Smooth muscle cell (in vitro differentiated cells): ENCODE data around the gene BORCS6. TPM values are rescaled to one million over a fixed set of nuclear protein-coding genes. Genes with fewer than 3 reads are reported as not detected.

Source experiments
- DNase-seq: peaks from one replicate; lab custom pipeline; 2025; ENCODE audit not compliant: unreplicated experiment; lab: John Stamatoyannopoulos, UW
- H2AFZ ChIP-seq: fragments of 200-600 bp; sonication (generic); 2 replicates; pipeline ENCODE4 v1.6.0; 2016; ENCODE audit warnings: antibody characterized with exemption, low read depth, mild to moderate bottlenecking
- H3F3A ChIP-seq: fragments of 200-600 bp; sonication (generic); 2 replicates; pipeline ENCODE4 v1.6.0; 2017; ENCODE audit warnings: antibody characterized with exemption, low read depth
- H3K27ac ChIP-seq: fragments of 200-600 bp; sonication (generic); 2 replicates; pipeline ENCODE4 v1.5.1; 2016; ENCODE audit warnings: low read depth, mild to moderate bottlenecking
- H3K27me3 ChIP-seq: fragments of 200-600 bp; sonication (generic); 2 replicates; pipeline ENCODE4 v1.6.1; 2016; ENCODE audit warnings: low read depth, mild to moderate bottlenecking
- H3K36me3 ChIP-seq: fragments of 200-600 bp; sonication (generic); 2 replicates; pipeline ENCODE4 v1.5.1; 2016; ENCODE audit warnings: low read depth
- H3K4me1 ChIP-seq: fragments of 200-600 bp; sonication (generic); 2 replicates; pipeline ENCODE4 v1.5.1; 2016; ENCODE audit warnings: low read depth
- H3K4me2 ChIP-seq: fragments of 200-600 bp; sonication (generic); 2 replicates; pipeline ENCODE4 v1.6.0; 2016; ENCODE audit warnings: mild to moderate bottlenecking
- H3K4me3 ChIP-seq: fragments of 200-600 bp; sonication (generic); 2 replicates; pipeline ENCODE4 v1.5.1; 2016; ENCODE audit warnings: mild to moderate bottlenecking
- H3K79me2 ChIP-seq: fragments of 200-600 bp; sonication (generic); 2 replicates; pipeline ENCODE4 v1.6.0; 2016; ENCODE audit warnings: low read depth, mild to moderate bottlenecking
- H3K9ac ChIP-seq: fragments of 200-600 bp; sonication (generic); 2 replicates; pipeline ENCODE4 v1.6.0; 2016; ENCODE audit warnings: low read depth
- H3K9me3 ChIP-seq: fragments of 200-600 bp; sonication (generic); replicated peaks from 2 replicates; pipeline ENCODE4 v1.5.1; 2016; ENCODE audit warnings: low read depth
- H4K20me1 ChIP-seq: fragments of 200-600 bp; sonication (generic); 2 replicates; pipeline ENCODE4 v1.6.0; 2016; ENCODE audit warnings: low read depth
- CTCF ChIP-seq: fragments of 200-600 bp; sonication (generic); IDR thresholded peaks from 2 replicates; pipeline ENCODE4 v1.5.1; 2017; ENCODE audit warnings: borderline replicate concordance, mild to moderate bottlenecking, antibody characterized with exemption; ENCODE audit not compliant: insufficient read depth, poor library complexity, severe bottlenecking
- WGBS: methylation state at CpG from one replicate; pipeline ENCODE4 v1.1.7; 2016; ENCODE audit warnings: low lambda C conversion rate; 5-methylcytosine and 5-hydroxymethylcytosine counted together
- polyA plus RNA-seq: library from polyadenylated mRNA; unstranded; fragments of >200 nt; fragmentation: Nextera tagmentation; extraction: Ambion mirVana; gene quantifications from 2 replicates; pipeline ENCODE4 v1.2.1, GENCODE V29; 2016
- total RNA-seq: library from RNA; depleted of rRNA; stranded (reverse); fragments of >200 nt; gene quantifications from 2 replicates; pipeline ENCODE4 v1.2.3, GENCODE V29; 2014

Gene BORCS6
- total and polyA plus RNA-seq, 2 experiments from 2014 or later, result 3.2 to 6.3 TPM

DNA sequence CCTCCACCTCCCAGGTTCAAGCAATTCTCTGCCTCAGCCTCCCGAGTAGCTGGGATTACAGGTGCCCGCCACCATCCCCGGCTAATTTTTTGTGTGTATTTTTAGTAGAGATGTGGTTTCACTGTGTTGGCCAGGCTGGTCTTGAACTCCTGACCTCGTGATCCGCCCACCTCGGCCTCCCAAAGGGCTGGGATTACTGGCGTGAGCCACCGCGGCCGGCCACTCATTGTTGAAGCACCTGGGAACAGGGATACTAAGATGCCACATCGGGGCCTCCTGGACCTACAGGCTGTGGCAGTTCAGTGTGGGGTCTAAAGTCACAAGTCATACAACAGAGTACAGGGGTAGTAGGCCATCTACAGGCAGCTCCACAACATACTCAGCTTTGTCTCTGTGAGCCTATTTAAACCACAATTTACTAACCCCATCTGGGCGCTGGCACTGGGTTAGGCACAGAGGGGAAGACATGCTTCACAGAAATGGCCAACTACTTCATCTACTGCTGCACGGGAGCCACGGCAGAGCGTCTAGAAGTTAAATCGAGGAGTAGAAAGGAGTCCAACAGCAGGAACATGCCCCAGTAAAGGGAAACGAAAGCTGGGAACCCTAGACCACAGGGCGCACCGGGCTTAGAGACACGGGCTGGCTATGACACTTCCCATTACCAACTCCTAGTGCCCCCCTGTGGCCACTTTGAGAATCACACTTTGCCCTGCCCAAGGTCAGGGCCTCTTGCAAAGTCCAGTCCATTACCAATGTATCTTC lies 31.5 kb downstream of the BORCS6 start:
- no peaks in the 10 kb centered on the region for H3K27me3 ChIP-seq
- H3K4me2 ChIP-seq, result no peak overlapping the region
- H3K36me3 ChIP-seq, result no peaks in the 10 kb centered on the region
- no peak overlapping the region for H3K4me3 ChIP-seq
- 58% methylated on average over 20 of the region's 20 CpGs for WGBS
- no peak overlapping the region for H2AFZ ChIP-seq
- peaks cover 5% of the 10 kb centered on the region for H3F3A ChIP-seq
- no peaks in the 10 kb centered on the region for H3K9me3 ChIP-seq
- peaks cover 15% of the 10 kb centered on the region for H3K4me1 ChIP-seq
- peaks cover 17% of the 10 kb centered on the region for H3K79me2 ChIP-seq
- peaks cover 23% of the 10 kb centered on the region for H4K20me1 ChIP-seq
- H3K27ac ChIP-seq, result peak overlapping the region; percentile 53
- peak; percentile 79 for DNase-seq
- no peak overlapping the region for H3K9ac ChIP-seq
- TF ChIP-seq CTCF, result peak; percentile 84

- peaks cover 15% of the 10 kb centered on the region for H3F3A ChIP-seq
- H3K4me1 ChIP-seq, result peaks cover 17% of the 10 kb centered on the region
- peaks cover 33% of the 10 kb centered on the region for H4K20me1 ChIP-seq
- TF ChIP-seq CTCF, result no peak
- H2AFZ ChIP-seq, result no peak overlapping the region
- H3K79me2 ChIP-seq, result peaks cover under 1% of the 10 kb centered on the region
- H3K4me2 ChIP-seq, result peak overlapping the region; percentile 93
- H3K9me3 ChIP-seq, result no peaks in the 10 kb centered on the region
- WGBS, result under 1% methylated on average over 58 of the region's 59 CpGs
- H3K4me3 ChIP-seq, result peak overlapping the region; percentile 70
- DNase-seq, result peak; percentile 98
- H3K27me3 ChIP-seq, result no peaks in the 10 kb centered on the region
- peak overlapping the region; percentile 94 for H3K9ac ChIP-seq
- no peaks in the 10 kb centered on the region for H3K36me3 ChIP-seq
- H3K27ac ChIP-seq, result peak overlapping the region; percentile 99
Measured at GRCh38 chr17:8156246-8156992, 33.6 kb downstream of the BORCS6 start.

- peak overlapping the region; percentile 99 for H3K27ac ChIP-seq
- peaks cover 11% of the 10 kb centered on the region for H3F3A ChIP-seq
- no peaks in the 10 kb centered on the region for H3K36me3 ChIP-seq
- H3K27me3 ChIP-seq, result no peaks in the 10 kb centered on the region
- peak overlapping the region; percentile 94 for H3K9ac ChIP-seq
- no peak overlapping the region for H2AFZ ChIP-seq
- no peaks in the 10 kb centered on the region for H3K9me3 ChIP-seq
- no peak for DNase-seq
- H3K4me3 ChIP-seq, result peak overlapping the region; percentile 70
- H3K4me1 ChIP-seq, result peaks cover 17% of the 10 kb centered on the region
- peaks cover 38% of the 10 kb centered on the region for H4K20me1 ChIP-seq
- H3K4me2 ChIP-seq, result peak overlapping the region; percentile 93
- 3% methylated on average over 11 of the region's 11 CpGs for WGBS
- H3K79me2 ChIP-seq, result no peaks in the 10 kb centered on the region
- no peak for TF ChIP-seq CTCF
Measured at GRCh38 chr17:8155996-8156245, 34.1 kb downstream of the BORCS6 start.
